Ishikawa (cell line): Measurements from ENCODE around the gene TMF1.

Experiments used
- CEBPB ChIP-seq: IDR thresholded peaks from 2 replicates; pipeline ENCODE4 v1.6.1; 2012
- CREB1 ChIP-seq: IDR thresholded peaks from 2 replicates; pipeline ENCODE4 v1.6.1; 2012; ENCODE audit warnings: low read depth
- EGR1 ChIP-seq: IDR thresholded peaks from 2 replicates; pipeline ENCODE4 v1.6.1; 2012
- EP300 ChIP-seq: IDR thresholded peaks from 2 replicates; pipeline ENCODE4 v1.6.1; 2012; ENCODE audit warnings: borderline replicate concordance
- FOXM1 ChIP-seq: IDR thresholded peaks from 2 replicates; pipeline ENCODE4 v1.6.1; 2012; ENCODE audit warnings: low read depth, borderline replicate concordance
- NFIC ChIP-seq: IDR thresholded peaks from 2 replicates; pipeline ENCODE4 v1.6.1; 2012
- RAD21 ChIP-seq: IDR thresholded peaks from 2 replicates; pipeline ENCODE4 v1.6.1; 2012; ENCODE audit warnings: low read depth
- TAF1 ChIP-seq: IDR thresholded peaks from 2 replicates; pipeline ENCODE4 v1.6.1; 2012; ENCODE audit warnings: low read depth, mild to moderate bottlenecking
- TCF12 ChIP-seq: IDR thresholded peaks from 2 replicates; pipeline ENCODE4 v1.6.1; 2012; ENCODE audit warnings: low read depth
- TEAD4 ChIP-seq: IDR thresholded peaks from 2 replicates; pipeline ENCODE4 v1.6.1; 2012
- YY1 ChIP-seq: IDR thresholded peaks from 2 replicates; pipeline ENCODE4 v1.6.1; 2012; ENCODE audit warnings: low read depth
- ZBTB7A ChIP-seq: IDR thresholded peaks from 2 replicates; pipeline ENCODE4 v1.6.1; 2012; ENCODE audit warnings: low read depth
- TF ChIP-seq, protein P1 (sequence below): IDR thresholded peaks from 2 replicates; pipeline ENCODE4 v1.6.1; 2012; ENCODE audit warnings: low read depth, mild to moderate bottlenecking
- TF ChIP-seq, protein P2 (sequence below): IDR thresholded peaks from 2 replicates; pipeline ENCODE4 v1.6.1; 2012
- TF ChIP-seq, protein P3 (sequence below): IDR thresholded peaks from 2 replicates; pipeline ENCODE4 v1.6.1; 2012

TMF1 gene

DNA sequence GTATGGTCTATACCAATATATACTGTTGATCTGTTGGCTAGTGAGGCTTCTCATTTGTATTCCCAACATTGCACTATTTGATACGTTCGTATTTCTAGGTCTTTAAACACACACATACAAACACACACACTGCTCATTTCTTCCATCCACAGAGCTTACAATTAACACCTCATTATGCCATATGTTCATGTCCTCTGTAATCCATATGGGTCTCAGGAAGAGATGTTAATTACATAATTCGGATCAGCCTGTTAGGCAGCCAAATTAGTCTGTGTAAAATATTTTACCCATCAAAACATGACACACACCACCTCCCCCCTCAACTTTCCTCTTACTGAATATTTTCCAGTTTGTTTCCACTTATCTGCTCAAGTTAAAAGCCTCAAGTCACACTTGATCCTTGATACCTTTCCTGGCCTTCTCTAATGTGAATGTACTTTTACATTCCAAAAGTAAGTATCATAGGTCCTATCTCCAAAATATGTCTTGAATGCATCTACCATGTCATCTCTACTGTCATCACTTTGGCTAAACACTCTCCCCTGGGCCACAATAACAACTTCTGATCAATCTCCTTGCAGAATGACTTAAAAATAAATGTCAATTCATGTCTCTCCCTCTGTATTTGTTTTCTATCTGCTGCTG lies 66.9 kb downstream of the TMF1 start:
- TF ChIP-seq TEAD4 = no peak
- TF ChIP-seq TAF1 = no peak

DNA sequence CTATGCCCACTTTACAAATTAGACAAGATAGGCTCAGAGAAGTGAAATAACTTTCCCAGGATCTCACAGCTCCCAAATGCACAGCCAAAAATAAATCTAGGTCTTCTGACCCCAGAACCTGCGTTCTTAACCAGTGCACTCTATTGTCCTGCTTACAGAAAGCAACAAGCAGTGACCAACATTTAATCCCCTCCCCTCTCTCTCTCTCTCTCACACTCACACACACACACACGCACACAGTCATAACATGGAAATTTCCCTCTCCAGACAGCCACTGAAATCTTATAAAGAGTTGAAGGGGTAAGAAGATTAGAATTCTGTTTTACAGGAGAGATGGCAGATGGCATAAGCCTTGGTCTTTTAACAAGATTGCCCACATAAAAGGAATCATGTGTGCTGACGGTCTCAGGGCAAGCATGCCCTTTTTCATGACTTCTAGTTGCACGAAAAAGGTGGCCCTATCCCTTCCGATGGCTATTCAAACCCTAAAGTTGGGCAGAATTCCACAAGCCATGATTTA lies 68.1 kb downstream of the TMF1 start:
- no peak for TF ChIP-seq NFIC
- TF ChIP-seq, protein P1, sequence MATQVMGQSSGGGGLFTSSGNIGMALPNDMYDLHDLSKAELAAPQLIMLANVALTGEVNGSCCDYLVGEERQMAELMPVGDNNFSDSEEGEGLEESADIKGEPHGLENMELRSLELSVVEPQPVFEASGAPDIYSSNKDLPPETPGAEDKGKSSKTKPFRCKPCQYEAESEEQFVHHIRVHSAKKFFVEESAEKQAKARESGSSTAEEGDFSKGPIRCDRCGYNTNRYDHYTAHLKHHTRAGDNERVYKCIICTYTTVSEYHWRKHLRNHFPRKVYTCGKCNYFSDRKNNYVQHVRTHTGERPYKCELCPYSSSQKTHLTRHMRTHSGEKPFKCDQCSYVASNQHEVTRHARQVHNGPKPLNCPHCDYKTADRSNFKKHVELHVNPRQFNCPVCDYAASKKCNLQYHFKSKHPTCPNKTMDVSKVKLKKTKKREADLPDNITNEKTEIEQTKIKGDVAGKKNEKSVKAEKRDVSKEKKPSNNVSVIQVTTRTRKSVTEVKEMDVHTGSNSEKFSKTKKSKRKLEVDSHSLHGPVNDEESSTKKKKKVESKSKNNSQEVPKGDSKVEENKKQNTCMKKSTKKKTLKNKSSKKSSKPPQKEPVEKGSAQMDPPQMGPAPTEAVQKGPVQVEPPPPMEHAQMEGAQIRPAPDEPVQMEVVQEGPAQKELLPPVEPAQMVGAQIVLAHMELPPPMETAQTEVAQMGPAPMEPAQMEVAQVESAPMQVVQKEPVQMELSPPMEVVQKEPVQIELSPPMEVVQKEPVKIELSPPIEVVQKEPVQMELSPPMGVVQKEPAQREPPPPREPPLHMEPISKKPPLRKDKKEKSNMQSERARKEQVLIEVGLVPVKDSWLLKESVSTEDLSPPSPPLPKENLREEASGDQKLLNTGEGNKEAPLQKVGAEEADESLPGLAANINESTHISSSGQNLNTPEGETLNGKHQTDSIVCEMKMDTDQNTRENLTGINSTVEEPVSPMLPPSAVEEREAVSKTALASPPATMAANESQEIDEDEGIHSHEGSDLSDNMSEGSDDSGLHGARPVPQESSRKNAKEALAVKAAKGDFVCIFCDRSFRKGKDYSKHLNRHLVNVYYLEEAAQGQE = no peak
- no peak for TF ChIP-seq FOXM1
- TF ChIP-seq YY1 = no peak
- no peak for TF ChIP-seq EP300

DNA sequence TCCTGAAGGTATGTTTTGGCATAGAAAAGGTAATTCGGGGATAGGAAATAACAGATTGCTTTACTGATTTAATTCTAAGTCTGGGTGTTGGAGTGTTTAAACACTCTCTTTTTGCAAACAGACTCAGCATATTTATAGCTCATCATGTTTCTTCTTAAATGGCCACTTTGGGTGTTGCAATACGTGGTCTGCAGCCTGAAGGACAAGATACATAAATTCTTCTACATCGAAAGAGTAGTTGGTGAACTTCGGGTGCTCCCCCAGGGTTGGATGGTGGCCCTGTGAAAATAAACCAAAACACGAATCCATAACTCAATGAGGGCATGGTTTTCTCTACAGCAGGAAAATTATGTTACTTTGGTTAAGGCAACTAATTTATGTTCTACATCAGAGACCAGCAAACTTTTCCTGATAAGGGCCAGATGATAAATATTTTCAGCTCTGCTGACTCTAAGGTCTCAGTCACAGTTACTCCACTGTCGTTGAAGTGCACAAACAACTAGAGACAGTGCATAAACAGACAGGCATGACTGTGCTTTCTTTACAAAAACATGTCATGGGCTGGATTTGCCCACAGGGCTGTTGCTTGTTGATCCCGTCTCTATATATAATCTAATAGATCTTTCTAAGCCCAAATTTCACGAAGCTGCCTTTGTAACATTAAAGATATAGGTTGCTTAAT lies 74.5 kb downstream of the TMF1 start:
- no peak for TF ChIP-seq ZBTB7A
- no peak for TF ChIP-seq EP300
- TF ChIP-seq, protein P2, sequence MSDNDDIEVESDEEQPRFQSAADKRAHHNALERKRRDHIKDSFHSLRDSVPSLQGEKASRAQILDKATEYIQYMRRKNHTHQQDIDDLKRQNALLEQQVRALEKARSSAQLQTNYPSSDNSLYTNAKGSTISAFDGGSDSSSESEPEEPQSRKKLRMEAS = no peak
- no peak for TF ChIP-seq RAD21
- no peak for TF ChIP-seq FOXM1
- TF ChIP-seq TCF12 = no peak
- no peak for TF ChIP-seq TAF1

DNA sequence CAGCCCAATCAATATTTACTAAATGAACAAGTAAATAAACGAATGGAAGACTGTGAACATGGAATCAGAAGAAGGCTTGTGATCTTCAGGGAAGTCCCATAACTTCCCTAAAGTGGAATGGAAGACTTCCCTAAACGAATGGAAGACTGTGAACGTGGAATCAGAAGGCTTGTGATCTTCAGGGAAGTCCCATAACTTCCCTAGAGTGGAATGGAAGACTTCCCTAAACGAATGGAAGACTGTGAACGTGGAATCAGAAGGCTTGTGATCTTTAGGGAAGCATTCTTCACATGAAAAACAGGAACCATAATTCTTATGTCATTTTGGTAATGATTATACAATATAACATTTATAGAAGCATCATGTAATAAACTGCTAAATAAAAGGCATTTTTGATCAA lies 77.4 kb downstream of the TMF1 start:
- TF ChIP-seq, protein P2 = no peak
- TF ChIP-seq YY1 (no peak), EGR1 (no peak), CEBPB (no peak), FOXM1 (no peak), CREB1 (no peak), NFIC (no peak), ZBTB7A (no peak), TEAD4 (no peak), TCF12 (no peak), EP300 (no peak)
- TF ChIP-seq, protein P1 = no peak

DNA sequence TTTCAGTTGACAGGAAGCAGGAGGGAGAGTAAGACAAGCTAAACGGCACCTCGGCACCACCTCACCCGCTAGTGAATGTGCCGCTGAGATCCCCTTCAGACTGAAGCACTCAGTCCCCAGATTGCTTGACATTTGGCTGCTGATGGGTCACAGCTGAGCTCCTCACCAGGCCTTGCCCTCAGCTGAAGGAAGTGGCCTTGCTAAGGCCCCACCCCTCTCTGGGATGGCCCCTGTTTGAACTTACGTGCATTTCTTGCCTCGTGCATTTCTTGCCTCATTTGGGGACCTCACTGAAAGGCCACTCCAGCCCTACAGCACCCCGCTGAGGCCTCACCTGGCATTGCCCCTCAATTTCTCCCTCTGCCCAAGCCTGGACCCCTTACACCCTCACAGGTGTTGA lies 78.5 kb downstream of the TMF1 start:
- no peak for TF ChIP-seq FOXM1
- TF ChIP-seq EP300 = no peak
- no peak for TF ChIP-seq NFIC
- no peak for TF ChIP-seq CREB1
- TF ChIP-seq, protein P1 = no peak
- TF ChIP-seq, protein P3, sequence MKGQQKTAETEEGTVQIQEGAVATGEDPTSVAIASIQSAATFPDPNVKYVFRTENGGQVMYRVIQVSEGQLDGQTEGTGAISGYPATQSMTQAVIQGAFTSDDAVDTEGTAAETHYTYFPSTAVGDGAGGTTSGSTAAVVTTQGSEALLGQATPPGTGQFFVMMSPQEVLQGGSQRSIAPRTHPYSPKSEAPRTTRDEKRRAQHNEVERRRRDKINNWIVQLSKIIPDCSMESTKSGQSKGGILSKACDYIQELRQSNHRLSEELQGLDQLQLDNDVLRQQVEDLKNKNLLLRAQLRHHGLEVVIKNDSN = no peak
- TF ChIP-seq CEBPB = no peak
- no peak for TF ChIP-seq TAF1
- TF ChIP-seq TCF12 = no peak
- no peak for TF ChIP-seq EGR1
- TF ChIP-seq TEAD4 = no peak
- TF ChIP-seq YY1 = no peak
- no peak for TF ChIP-seq RAD21
- TF ChIP-seq ZBTB7A = no peak
- TF ChIP-seq, protein P2 = no peak
